OCI-LY1 (cell line): ENCODE measurements around the gene KLB.

Experiments
- EZH2 ChIP-seq: fragments of 200-600 bp; sonication (generic), shearing (Covaris generic); IDR thresholded peaks from 2 replicates; pipeline ENCODE4 v1.8.0; 2017; ENCODE audit warnings: borderline replicate concordance, mixed run types, mild to moderate bottlenecking, antibody characterized with exemption, low read length, moderate library complexity, mixed read lengths
- TF ChIP-seq, protein P1 (sequence below): fragments of 200-600 bp; sonication (generic), shearing (Covaris generic); IDR thresholded peaks from 2 replicates; pipeline ENCODE4 v1.5.1; 2017; ENCODE audit warnings: mild to moderate bottlenecking, antibody characterized with exemption, low read length, moderate library complexity, mixed read lengths

DNA sequence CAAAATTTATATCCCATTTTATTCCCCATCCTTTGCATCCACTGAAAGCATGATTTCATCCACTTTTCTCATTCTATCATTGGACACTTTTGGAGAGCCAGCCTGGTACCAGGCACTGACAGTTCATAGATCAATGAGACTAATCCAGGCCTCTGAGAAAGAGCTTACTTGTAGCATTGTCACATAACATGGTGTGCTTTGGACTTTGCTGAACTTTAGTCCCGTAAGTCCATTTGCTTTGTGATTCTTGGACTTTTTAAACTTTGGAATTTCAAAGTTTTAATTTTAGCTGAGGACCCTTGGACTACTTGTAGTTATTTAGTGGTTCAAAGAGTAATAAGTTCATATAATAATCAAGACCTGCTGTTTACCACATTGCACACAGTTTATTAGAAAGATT is 63.7 kb downstream of the KLB start:
- TF ChIP-seq, protein P1, sequence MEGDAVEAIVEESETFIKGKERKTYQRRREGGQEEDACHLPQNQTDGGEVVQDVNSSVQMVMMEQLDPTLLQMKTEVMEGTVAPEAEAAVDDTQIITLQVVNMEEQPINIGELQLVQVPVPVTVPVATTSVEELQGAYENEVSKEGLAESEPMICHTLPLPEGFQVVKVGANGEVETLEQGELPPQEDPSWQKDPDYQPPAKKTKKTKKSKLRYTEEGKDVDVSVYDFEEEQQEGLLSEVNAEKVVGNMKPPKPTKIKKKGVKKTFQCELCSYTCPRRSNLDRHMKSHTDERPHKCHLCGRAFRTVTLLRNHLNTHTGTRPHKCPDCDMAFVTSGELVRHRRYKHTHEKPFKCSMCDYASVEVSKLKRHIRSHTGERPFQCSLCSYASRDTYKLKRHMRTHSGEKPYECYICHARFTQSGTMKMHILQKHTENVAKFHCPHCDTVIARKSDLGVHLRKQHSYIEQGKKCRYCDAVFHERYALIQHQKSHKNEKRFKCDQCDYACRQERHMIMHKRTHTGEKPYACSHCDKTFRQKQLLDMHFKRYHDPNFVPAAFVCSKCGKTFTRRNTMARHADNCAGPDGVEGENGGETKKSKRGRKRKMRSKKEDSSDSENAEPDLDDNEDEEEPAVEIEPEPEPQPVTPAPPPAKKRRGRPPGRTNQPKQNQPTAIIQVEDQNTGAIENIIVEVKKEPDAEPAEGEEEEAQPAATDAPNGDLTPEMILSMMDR, result no peak
- TF ChIP-seq EZH2, result no peak
